ENCODE measurements around the gene FRMD5.
"Not testable (repeated sequence)": the region's sequence is repeated elsewhere in the genome, so short reads cannot be mapped to it uniquely, and the experiment has no call there.

FRMD5 gene

GRCh38 chr15:44032820-44033219, 162.3 kb downstream of the FRMD5 start:
- not testable (repeated sequence) for DNase-seq (ENCODE audit: low spot score)

DNA sequence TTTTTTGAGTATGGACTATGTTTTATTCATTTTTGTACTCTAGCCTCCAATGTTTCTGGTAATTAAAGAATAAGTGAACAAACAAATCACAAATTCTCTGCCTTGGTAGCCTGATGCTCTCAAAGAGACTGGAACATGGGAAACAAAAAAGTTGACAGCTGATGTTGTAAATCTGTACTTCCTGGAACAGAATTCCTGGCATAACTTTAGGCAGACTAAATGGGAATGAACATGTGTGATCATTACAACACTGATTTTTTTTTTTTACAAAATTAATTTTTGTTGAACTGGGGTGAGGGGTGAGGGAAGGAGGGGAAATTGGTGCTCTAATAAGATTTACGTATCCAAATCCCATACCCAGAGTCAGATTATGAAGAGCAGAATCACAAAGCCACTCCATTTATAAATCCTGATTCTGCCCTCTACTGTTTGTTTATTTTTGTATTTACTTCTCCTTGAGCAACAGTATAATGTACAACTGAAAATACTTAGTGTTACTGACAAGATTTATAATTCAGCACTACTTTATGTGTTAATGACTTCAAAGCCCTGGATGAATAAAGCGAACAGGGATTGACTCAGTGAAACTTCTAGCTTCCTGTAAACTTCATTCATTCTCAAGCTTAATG, 165.0 kb downstream of the FRMD5 start:
- no peak for DNase-seq (ENCODE audit: low spot score)

- no peak for DNase-seq (ENCODE audit: low spot score)
Observed at GRCh38 chr15:44029003-44029402, 166.1 kb downstream of the FRMD5 start.

DNA sequence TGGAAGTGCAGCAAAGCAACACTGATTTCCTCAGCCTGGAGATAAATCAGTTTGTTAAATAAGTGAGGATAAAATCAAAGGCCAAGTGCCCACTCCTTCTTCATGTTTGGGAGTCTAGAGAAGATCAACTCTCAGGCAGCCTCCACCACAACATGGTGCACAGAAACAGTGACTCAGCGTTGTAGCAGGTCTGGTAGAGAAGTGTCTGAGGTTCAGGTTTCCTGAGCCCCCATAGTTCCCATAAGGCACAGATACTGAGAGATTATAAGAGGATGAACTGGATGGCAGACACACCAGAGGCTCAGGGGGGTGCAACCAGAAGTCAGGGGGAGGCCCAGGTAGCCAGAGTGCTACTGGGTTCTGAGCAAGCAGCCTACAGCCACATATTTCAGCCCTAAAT, 166.7 kb downstream of the FRMD5 start:
- no peak for DNase-seq (ENCODE audit: low spot score)

DNA sequence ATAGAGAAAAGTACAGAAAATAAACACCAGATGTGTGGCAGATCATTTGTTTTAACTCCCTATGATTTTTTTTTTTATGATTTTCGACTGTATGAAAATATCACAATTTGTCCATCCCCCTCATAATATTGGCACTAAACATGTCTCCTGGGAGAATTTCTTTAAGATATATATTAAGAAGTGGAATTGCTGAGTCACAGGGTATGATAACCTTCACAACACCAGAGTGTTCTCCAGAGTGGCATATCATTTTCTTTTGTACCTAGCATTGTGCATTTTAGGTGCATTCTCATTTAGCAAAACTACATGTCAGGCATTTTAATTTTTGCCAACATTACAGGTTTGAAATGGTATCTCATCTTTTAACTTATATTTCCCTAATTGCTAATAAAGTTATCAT, 170.9 kb downstream of the FRMD5 start:
- no peak for DNase-seq (ENCODE audit: low spot score)

GRCh38 chr15:44023176-44023575, 171.9 kb downstream of the FRMD5 start:
- no peak for DNase-seq (ENCODE audit: low spot score)

DNA sequence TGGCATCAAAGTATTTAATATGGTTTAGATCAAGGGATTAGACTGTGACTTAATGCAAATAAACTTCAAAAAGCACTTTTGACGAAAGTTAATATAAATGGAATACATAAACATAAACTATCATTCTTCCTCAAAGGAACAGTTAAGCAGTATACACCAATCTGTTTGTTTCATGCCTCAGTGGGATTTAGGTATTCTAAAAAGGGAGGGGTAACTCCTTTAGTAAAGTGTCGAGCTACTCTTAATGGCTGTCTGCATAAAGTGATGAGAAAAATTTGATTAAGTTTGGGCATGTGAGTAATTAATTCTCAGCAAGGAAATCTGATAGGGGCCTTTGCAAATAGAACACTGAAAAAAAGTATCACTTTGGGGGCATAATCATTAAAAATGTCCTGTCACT, 176.9 kb downstream of the FRMD5 start:
- DNase-seq (ENCODE audit: low spot score): no peak

DNA sequence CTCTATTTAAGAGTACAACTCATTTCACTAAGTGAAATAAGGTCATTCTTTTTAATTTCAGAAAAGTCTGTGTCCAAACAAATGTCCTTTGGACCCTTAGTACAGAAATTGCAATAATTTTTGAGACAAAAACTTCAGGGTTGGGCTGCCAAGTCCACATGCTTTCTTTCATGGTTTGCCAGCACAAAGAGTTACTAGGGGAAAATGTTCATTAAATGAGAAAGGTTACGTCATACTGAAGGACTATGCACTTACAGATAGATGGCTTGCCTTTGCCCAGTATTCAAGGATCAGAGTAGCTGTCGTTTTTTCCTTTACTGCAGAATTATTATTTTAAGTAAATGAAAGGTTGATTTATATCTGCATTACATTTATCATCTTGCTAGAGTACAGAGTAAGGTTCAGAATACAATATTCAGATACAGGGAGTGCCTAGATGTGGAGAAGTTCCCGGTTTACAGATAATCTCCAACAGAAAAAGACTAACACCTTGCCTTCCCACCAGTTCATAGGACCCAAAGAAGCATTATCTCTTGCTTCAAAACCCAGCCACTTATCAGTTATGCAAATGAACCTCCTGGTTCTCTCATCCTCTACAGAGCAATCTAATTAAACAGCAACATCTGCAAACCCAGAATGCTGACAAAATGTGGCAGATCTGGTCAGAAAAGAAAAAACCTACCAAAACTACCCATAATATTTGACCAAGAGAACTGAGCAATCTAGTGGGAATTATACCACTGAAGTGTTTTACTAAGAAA, 179.3 kb downstream of the FRMD5 start:
- DNase-seq (ENCODE audit: low spot score): no peak

DNA sequence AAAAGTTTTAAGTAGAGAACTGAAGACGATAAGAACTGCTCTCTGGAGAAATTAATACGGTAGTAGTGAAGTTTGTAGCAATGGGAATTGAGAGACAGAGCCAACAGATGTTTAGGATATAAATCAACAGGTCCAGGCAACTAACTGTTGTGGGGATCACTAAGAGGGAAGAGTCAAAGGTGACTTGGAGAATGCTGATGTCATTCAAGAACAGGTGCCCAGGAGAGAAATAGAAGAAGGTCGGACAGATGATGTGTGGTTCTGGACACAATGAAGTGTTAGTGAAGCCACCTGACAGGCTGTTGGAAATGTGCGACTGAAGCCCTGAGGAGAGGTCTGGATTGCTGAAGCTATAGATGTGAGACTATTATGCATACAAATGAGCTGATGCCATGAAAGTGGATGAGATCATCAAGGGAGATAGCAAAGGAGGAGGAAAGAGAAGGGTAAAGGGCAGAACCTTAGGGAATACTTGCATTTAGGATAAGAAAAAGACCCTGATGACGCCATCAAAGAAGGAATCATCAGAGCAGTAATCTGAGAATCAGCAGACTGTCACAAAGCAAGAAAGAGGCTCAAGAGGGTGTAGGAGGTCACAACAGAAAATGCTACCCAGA, 183.7 kb downstream of the FRMD5 start:
- no peak for DNase-seq (ENCODE audit: low spot score)

DNA sequence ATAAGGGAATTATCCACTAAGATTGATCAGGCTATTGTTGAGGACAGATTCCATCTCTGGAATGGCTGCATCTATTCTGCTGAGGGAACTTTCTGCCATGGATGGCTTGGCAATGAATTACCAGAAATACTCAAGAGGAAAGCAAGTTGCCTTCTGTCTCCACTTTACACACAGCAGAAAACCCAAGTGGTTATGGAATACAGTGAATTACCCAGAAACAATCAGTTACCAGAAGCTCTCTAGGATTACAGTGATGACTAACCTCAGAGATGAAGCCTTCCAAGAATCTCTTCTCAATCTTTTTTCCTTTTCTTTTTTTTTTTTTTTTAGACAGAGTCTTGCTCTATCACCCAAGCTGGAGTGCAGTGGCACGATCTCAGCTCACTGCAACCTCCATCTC, 185.0 kb downstream of the FRMD5 start:
- no peak for DNase-seq (ENCODE audit: low spot score)

DNA sequence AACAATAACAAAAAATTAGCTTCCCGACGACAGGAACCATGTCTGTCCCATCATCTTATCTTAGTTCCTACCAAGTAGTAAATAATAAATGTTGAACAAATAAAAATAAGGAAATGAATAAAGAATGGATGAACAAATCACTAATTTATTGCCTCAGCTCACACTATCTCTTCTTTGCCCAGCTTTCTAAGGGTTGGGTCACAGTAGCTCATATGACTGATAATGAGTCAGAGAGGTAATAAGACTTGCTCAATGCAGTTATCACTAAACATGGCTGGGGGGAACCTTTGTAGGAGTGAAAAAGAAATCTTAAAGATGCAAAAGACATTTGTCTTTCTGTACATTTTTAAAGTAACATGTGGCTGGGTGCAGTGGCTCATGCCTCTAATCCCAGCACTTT, 186.0 kb downstream of the FRMD5 start:
- no peak for DNase-seq (ENCODE audit: low spot score)

DNA sequence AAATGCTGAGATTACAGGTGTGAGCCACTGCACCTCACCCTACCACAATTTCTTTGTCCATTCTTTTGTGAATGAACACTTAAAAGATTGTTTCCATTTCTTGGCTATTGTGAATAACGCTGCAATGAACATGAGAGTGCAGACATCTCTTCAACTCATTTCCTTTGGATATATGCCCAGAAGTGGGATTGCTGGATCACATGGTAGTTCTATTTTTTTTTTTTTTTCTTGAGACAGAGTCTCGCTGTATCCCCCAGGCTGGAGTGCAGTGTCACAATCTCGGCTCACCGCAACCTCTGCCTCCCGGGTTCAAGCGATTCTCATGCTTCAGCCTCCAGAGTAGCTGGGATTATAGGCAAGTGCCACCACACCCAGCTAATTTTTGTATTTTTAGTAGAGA, 194.8 kb downstream of the FRMD5 start:
- not testable (repeated sequence) for DNase-seq (ENCODE audit: low spot score)

DNA sequence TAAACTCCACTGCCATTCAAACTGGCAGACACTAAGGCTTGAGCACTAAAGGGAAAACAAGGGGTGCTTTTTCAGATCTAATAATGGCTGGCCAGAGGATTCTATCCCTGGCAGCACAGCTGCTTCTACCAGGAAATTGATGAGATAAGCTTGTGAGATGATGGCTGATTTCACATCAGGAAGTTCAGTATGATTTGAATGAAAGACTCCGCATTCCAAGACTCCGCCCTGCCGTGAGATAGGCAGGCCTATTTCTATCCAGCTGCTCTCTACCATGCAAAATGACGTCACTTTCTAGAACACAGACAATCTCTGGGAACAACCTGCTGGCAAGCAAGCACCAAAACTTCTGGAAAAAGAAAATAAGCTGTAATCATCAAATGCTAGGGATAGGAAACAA, 196.5 kb downstream of the FRMD5 start:
- DNase-seq (ENCODE audit: low spot score): no peak

DNA sequence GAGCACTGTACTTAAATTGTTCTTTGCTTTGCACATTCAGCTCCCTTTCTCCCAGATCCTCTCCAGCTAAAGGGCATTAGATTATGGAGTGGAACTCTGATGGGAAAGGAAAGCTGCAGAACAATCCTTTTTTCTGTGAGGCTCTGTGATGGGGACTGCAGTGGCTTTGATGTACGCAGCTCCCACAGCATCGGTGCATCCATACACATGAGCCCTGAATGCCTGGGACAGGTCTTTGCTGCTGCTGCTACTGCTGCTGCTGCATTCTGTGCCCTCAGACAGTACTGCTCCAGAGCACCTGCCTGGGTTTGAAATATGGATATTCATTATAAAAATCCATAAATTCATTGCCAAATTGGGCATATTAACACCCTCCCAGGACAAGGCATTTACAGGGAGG, 203.9 kb downstream of the FRMD5 start:
- DNase-seq (ENCODE audit: low spot score): no peak

GRCh38 chr15:43989938-43990337, 205.1 kb downstream of the FRMD5 start:
- DNase-seq (ENCODE audit: low spot score): no peak

DNA sequence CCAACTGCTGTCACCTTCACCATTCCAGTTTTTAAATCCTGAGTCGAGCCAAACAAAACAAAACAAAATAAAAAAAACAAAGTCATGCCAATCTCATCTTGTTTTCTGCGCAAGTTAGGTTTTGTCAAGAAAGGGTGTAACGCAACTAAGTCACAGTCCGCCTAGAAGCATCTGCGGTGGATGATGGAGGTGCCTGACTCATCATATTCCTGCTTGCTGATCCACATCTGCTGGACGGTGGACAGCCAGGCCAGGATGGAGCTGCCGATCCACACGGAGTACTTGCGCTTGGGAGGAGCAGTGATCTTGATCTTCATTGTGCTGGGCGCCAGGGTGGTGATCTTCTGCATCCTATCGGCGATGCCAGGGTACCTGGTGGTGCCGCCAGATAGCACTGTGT, 206.2 kb downstream of the FRMD5 start:
- DNase-seq (ENCODE audit: low spot score): no peak

GRCh38 chr15:43987924-43988323, 207.1 kb downstream of the FRMD5 start:
- no peak for DNase-seq (ENCODE audit: low spot score)

DNA sequence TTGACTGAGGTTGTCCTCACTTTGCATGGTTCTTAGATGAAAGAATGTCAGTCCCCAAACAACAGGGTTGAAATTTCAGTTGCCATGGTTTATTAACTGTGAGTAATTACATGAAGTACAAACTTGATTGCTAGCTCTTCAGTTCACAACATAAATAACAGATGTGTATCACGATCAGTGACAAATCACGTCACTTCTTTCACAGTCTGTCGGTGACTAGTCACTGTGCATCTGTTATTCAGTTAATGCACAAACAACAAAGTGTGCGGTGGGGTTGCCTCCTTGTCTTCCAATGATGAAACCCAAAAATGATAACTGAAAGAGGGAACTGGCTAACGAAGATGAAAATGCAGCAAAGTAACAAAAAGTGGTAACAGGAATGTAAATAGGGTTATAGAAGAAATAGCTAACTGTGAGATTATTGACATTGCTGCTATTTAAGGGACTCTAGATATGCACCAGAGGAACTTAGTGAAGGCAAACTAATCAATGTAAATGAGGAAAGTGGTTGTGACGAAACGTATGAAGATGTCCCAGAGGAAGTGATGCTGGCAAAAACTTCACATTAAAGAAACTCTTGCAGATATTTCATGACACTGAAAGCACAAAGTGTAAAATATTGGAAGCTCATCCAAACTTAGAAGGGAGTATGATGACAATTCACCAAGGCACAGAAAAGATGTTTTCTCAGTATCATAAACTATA, 208.9 kb downstream of the FRMD5 start:
- DNase-seq (ENCODE audit: low spot score): no peak

GRCh38 chr15:43981576-43981975, 213.5 kb downstream of the FRMD5 start:
- no peak for DNase-seq (ENCODE audit: low spot score)

DNA sequence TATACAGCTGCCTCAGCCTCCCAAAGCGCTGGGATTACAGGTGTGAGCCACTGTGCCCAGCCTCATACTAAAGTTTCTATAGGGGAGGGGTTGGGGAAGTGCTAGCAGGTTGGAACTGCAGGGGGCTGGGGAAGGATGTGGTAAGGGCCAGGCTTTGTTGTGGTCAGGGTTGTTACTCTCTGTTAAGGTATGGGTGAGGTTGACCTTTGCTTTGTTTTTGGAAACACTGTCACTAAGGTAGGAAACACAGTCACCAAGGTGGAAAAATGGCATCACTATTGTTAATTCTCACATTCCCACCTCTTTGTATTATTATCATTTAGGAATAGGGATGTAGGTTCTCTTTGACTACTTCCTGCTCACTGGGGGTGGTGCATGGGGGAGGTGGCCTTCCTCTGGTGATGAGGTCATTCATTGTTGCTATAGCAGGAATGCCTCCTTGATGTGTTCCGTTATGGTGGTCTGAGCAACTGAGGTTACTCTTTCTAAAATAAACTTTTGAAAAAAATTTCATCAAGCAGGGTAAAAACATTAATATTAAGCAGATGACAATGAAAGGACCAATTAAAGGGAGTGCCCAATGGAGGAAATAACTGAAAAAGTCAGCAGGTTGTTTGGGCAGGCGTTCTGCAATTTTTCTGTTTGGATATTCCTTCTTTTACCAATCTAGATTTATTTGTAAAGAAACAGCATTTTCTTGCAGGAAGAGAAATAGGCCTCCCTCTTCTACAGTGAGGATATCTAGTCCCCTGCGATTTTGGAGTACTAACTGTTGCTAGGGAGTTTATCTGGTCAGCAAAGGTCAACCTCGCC, 217.8 kb downstream of the FRMD5 start:
- DNase-seq (ENCODE audit: low spot score): peak; percentile 7

GRCh38 chr15:43975770-43976169, 219.3 kb downstream of the FRMD5 start:
- no peak for DNase-seq (ENCODE audit: low spot score)

- DNase-seq (ENCODE audit: low spot score): no peak
Observed at GRCh38 chr15:43975326-43975725, 219.7 kb downstream of the FRMD5 start.

All from CD4-positive, alpha-beta T cell treated with Interleukin-6 at 100 ng/mL for 8 hours (primary cell).